H9 (cell line): ENCODE results near the gene HDLBP. TPM values are rescaled to one million over a fixed set of nuclear protein-coding genes. Genes with fewer than 3 reads are reported as not detected.

Experiments used
- DNase-seq: peaks from one replicate; pipeline ENCODE4 v3.0.0-alpha.2; 2017
- H2AFZ ChIP-seq: one replicate; pipeline ENCODE4 v1.6.1; 2013; ENCODE audit warnings: mild to moderate bottlenecking, low read length, control low read depth, moderate library complexity
- H2AK5ac ChIP-seq: 2 replicates; pipeline ENCODE4 v1.6.1; 2013; ENCODE audit warnings: low read length, control low read depth, mixed read lengths; ENCODE audit not compliant: insufficient read length
- H2BK120ac ChIP-seq: one replicate; pipeline ENCODE4 v1.6.1; 2013; ENCODE audit warnings: low read depth, mild to moderate bottlenecking, low read length, control low read depth, inconsistent platforms; ENCODE audit not compliant: poor library complexity, severe bottlenecking
- H2BK12ac ChIP-seq: 2 replicates; pipeline ENCODE4 v1.6.1; 2013; ENCODE audit warnings: low read length, control low read depth, mixed read lengths, low read depth; ENCODE audit not compliant: insufficient read length
- H2BK15ac ChIP-seq: 2 replicates; pipeline ENCODE4 v1.6.1; 2013; ENCODE audit warnings: low read depth, low read length, control low read depth
- H2BK20ac ChIP-seq: one replicate; pipeline ENCODE4 v1.6.1; 2013; ENCODE audit warnings: low read depth, mild to moderate bottlenecking, low read length, control low read depth, inconsistent platforms; ENCODE audit not compliant: poor library complexity, severe bottlenecking
- H2BK5ac ChIP-seq: 2 replicates; pipeline ENCODE4 v1.6.1; 2013; ENCODE audit warnings: low read length, control low read depth, mixed read lengths; ENCODE audit not compliant: insufficient read length
- H3K14ac ChIP-seq: 2 replicates; pipeline ENCODE4 v1.6.1; 2013; ENCODE audit warnings: low read length, control low read depth; ENCODE audit not compliant: insufficient read depth
- H3K18ac ChIP-seq: 2 replicates; pipeline ENCODE4 v1.6.1; 2013; ENCODE audit warnings: low read depth, mild to moderate bottlenecking, mixed read lengths, low read length, control low read depth; ENCODE audit not compliant: insufficient read length
- H3K23ac ChIP-seq: 2 replicates; pipeline ENCODE4 v1.6.1; 2013; ENCODE audit warnings: low read length, control low read depth, mixed read lengths, low read depth; ENCODE audit not compliant: insufficient read length
- H3K23me2 ChIP-seq: 2 replicates; pipeline ENCODE4 v1.6.1; 2013; ENCODE audit warnings: low read depth, mild to moderate bottlenecking, mixed read lengths, low read length, control low read depth; ENCODE audit not compliant: insufficient read length, poor library complexity, severe bottlenecking
- H3K27ac ChIP-seq: 2 replicates; pipeline ENCODE4 v1.5.1; 2013; ENCODE audit warnings: low read length, control low read depth, mixed read lengths, low read depth; ENCODE audit not compliant: insufficient read length
- H3K27me3 ChIP-seq: 2 replicates; pipeline ENCODE4 v1.6.1; 2013; ENCODE audit warnings: low read length, control low read depth, inconsistent platforms; ENCODE audit not compliant: insufficient read depth
- H3K4ac ChIP-seq: 2 replicates; pipeline ENCODE4 v1.6.1; 2013; ENCODE audit warnings: low read depth, mild to moderate bottlenecking, control low read depth, inconsistent platforms, low read length, moderate library complexity
- H3K4me1 ChIP-seq: 2 replicates; pipeline ENCODE4 v1.6.1; 2013; ENCODE audit warnings: low read length, control low read depth, inconsistent platforms; ENCODE audit not compliant: insufficient read depth
- H3K4me2 ChIP-seq: 2 replicates; pipeline ENCODE4 v1.6.1; 2013; ENCODE audit warnings: low read length, control low read depth, mixed read lengths; ENCODE audit not compliant: insufficient read length, insufficient read depth
- H3K56ac ChIP-seq: 2 replicates; pipeline ENCODE4 v1.6.1; 2013; ENCODE audit warnings: low read depth, mild to moderate bottlenecking, mixed read lengths, low read length, control low read depth; ENCODE audit not compliant: insufficient read length
- H3K79me1 ChIP-seq: 2 replicates; pipeline ENCODE4 v1.6.1; 2013; ENCODE audit warnings: low read depth, mild to moderate bottlenecking, moderate library complexity, low read length, control low read depth, inconsistent platforms; ENCODE audit not compliant: insufficient read depth, poor library complexity, severe bottlenecking
- H3K79me2 ChIP-seq: 2 replicates; pipeline ENCODE4 v1.6.1; 2013; ENCODE audit warnings: low read length, control low read depth, inconsistent platforms; ENCODE audit not compliant: insufficient read depth
- H3K9ac ChIP-seq: 2 replicates; pipeline ENCODE4 v1.6.1; 2013; ENCODE audit warnings: low read length, control low read depth, mixed read lengths; ENCODE audit not compliant: insufficient read length; ENCODE audit errors: extremely low read depth
- H3K9me3 ChIP-seq: one replicate; pipeline ENCODE4 v1.6.1; 2013; ENCODE audit warnings: low read depth, low read length, inconsistent platforms; ENCODE audit not compliant: control insufficient read depth
- H3T11ph ChIP-seq: one replicate; pipeline ENCODE4 v1.6.1; 2013; ENCODE audit warnings: mild to moderate bottlenecking, low read length, control low read depth, inconsistent platforms
- H4K20me1 ChIP-seq: one replicate; pipeline ENCODE4 v1.6.1; 2013; ENCODE audit not compliant: control insufficient read depth, insufficient read length, insufficient read depth
- H4K5ac ChIP-seq: 2 replicates; pipeline ENCODE4 v1.6.1; 2013; ENCODE audit warnings: low read depth, mild to moderate bottlenecking, mixed read lengths, low read length, control low read depth; ENCODE audit not compliant: insufficient read length
- H4K8ac ChIP-seq: replicated peaks from 2 replicates; pipeline ENCODE4 v1.6.1; 2013; ENCODE audit warnings: low read length, control low read depth, mixed read lengths, low read depth; ENCODE audit not compliant: insufficient read length
- H4K91ac ChIP-seq: 2 replicates; pipeline ENCODE4 v1.6.1; 2013; ENCODE audit warnings: low read depth, mild to moderate bottlenecking, moderate library complexity, mixed read lengths, low read length, control low read depth; ENCODE audit not compliant: insufficient read length
- H3K27ac Mint-ChIP-seq, 3 experiments: 2 replicates in 2 of 3; 3 replicates in 1 of 3; pipeline ENCODE4 v1.8.0; 2020 to 2021; ENCODE audit warnings: mixed read lengths in 3 of 3, mild to moderate bottlenecking in 1 of 3, moderate library complexity in 1 of 3
- H3K27me3 Mint-ChIP-seq: 2 replicates; pipeline ENCODE4 v1.8.0; 2021; ENCODE audit warnings: low read depth, mild to moderate bottlenecking, moderate library complexity, mixed read lengths
- H3K36me3 Mint-ChIP-seq, 3 experiments: 2 replicates in 2 of 3; 3 replicates in 1 of 3; pipeline ENCODE4 v1.8.0; 2020 to 2021; ENCODE audit warnings: low read depth in 3 of 3, mixed read lengths in 3 of 3; ENCODE audit not compliant: insufficient read depth in 1 of 3
- H3K4me1 Mint-ChIP-seq, 2 experiments: 2 replicates each; pipeline ENCODE4 v1.8.0; 2020; ENCODE audit warnings: mixed read lengths in 2 of 2
- H3K4me3 Mint-ChIP-seq, 2 experiments: 2 replicates in 1 of 2; 3 replicates in 1 of 2; pipeline ENCODE4 v1.8.0; 2020 to 2021; ENCODE audit warnings: mild to moderate bottlenecking in 2 of 2, mixed read lengths in 2 of 2, moderate library complexity in 1 of 2
- H3K9me3 Mint-ChIP-seq, 2 experiments: 2 replicates in 1 of 2; 3 replicates in 1 of 2; pipeline ENCODE4 v1.8.0; 2020; ENCODE audit warnings: mild to moderate bottlenecking in 2 of 2, mixed read lengths in 2 of 2, moderate library complexity in 1 of 2
- CTCF ChIP-seq: fragments of 200-600 bp; sonication (generic); conservative IDR thresholded peaks from 3 replicates; pipeline ENCODE4 v1.8.0; 2021; ENCODE audit warnings: antibody characterized with exemption, mild to moderate bottlenecking
- WGBS: extraction: QIAGEN DNeasy Blood & Tissue Kit; methylation state at CpG from one replicate; pipeline ENCODE4 v1.1.7; 2013; ENCODE audit warnings: missing lambda C conversion rate, low lambda C conversion rate, mixed read lengths; ENCODE audit not compliant: insufficient read length; ENCODE audit errors: extremely low coverage; 5-methylcytosine and 5-hydroxymethylcytosine counted together
- total RNA-seq: library from RNA; stranded (reverse); gene quantifications from 2 replicates; pipeline ENCODE4 v1.2.1, GENCODE V29; 2021

HDLBP gene
- total RNA-seq, 1 experiment from 2014 or later, result 364 TPM

- no peak overlapping the region for H2AK5ac ChIP-seq
- peaks cover 47 to 51% of the 10 kb centered on the region in 2 experiments for H3K4me1 Mint-ChIP-seq
- WGBS, result no CpG with 5 or more reads among the region's 4 CpGs
- DNase-seq, result no peak
- H3K18ac ChIP-seq, result no peak overlapping the region
- peaks cover 3% of the 10 kb centered on the region for H3K79me1 ChIP-seq
- no peaks in the 10 kb centered on the region; a peak in 1 of 5 replicates for H3K9me3 Mint-ChIP-seq
- H3K4me3 Mint-ChIP-seq, result no peak overlapping the region
- H4K5ac ChIP-seq, result no peak overlapping the region
- H3K27me3 Mint-ChIP-seq, result no peaks in the 10 kb centered on the region
- H4K20me1 ChIP-seq, result no peaks in the 10 kb centered on the region
- H3K79me2 ChIP-seq, result peaks cover 66% of the 10 kb centered on the region
- H3K4me2 ChIP-seq, result no peak overlapping the region
- H3K27me3 ChIP-seq, result no peaks in the 10 kb centered on the region
- no peak overlapping the region for H4K8ac ChIP-seq
- no peaks in the 10 kb centered on the region for H3K9me3 ChIP-seq
- no peak overlapping the region for H3K27ac ChIP-seq
- no peak overlapping the region for H3T11ph ChIP-seq
- no peak overlapping the region; a peak in 2 of 7 replicates for H3K27ac Mint-ChIP-seq
- no peak overlapping the region for H2BK12ac ChIP-seq
- H3K56ac ChIP-seq, result no peak overlapping the region
- H2BK5ac ChIP-seq, result no peak overlapping the region
- H4K91ac ChIP-seq, result no peak overlapping the region
- no peak overlapping the region for H3K4ac ChIP-seq
- no peak overlapping the region for H3K14ac ChIP-seq
- no peak overlapping the region for H2BK20ac ChIP-seq
- no peak overlapping the region for H2BK120ac ChIP-seq
- H3K4me1 ChIP-seq, result 0 out of 2 replicates have a peak, but pooled peaks cover 2% of the 10 kb centered on the region
- no peak for TF ChIP-seq CTCF
- H3K36me3 Mint-ChIP-seq, result peaks cover 2 to 5% (median 2%) of the 10 kb centered on the region in 3 experiments; a peak in 5 of 7 replicates
- H2AFZ ChIP-seq, result no peak overlapping the region
- no peak overlapping the region for H2BK15ac ChIP-seq
- no peak overlapping the region for H3K9ac ChIP-seq
- no peak overlapping the region for H3K23ac ChIP-seq
- peaks cover 6% of the 10 kb centered on the region for H3K23me2 ChIP-seq
These were observed 3.4 kb downstream of the HDLBP start for GRCh38 chr2:241312082-241312481.
